GM23338 (cell line): ENCODE data around the gene PIK3R4. TPM values are rescaled to one million over a fixed set of nuclear protein-coding genes. Genes with fewer than 3 reads are reported as not detected.

Experiments
- ATAC-seq: fragments of 200-7000 bp; cut with Tn5 transposase; 3 replicates; pipeline ENCODE4 v1.9.1; 2020
- DNase-seq: peaks from one replicate; pipeline ENCODE4 v3.0.0-alpha.2; 2015; ENCODE audit warnings: low spot score
- H2AFZ ChIP-seq: fragments of 200-600 bp; sonication (generic); 2 replicates; pipeline ENCODE4 v1.8.0; 2016; ENCODE audit warnings: antibody characterized with exemption, mild to moderate bottlenecking, moderate library complexity
- H3F3A ChIP-seq: fragments of 200-600 bp; sonication (generic); replicated peaks from 2 replicates; pipeline ENCODE4 v1.8.0; 2017; ENCODE audit warnings: antibody characterized with exemption, mixed run types, low read depth
- H3K27ac ChIP-seq: fragments of 200-600 bp; sonication (generic); 2 replicates; pipeline ENCODE4 v1.6.1; 2016; ENCODE audit warnings: low read depth
- H3K27me3 ChIP-seq: fragments of 200-600 bp; sonication (generic); 2 replicates; pipeline ENCODE4 v1.8.0; 2016; ENCODE audit warnings: mild to moderate bottlenecking, mixed run types, moderate library complexity; ENCODE audit not compliant: insufficient read depth
- H3K36me3 ChIP-seq: fragments of 200-600 bp; sonication (generic); 2 replicates; pipeline ENCODE4 v1.8.0; 2016; ENCODE audit warnings: mild to moderate bottlenecking; ENCODE audit not compliant: insufficient read depth
- H3K4me1 ChIP-seq: fragments of 200-600 bp; sonication (generic); 2 replicates; pipeline ENCODE4 v1.8.0; 2016; ENCODE audit warnings: mild to moderate bottlenecking, moderate library complexity; ENCODE audit not compliant: insufficient read depth
- H3K4me2 ChIP-seq: fragments of 200-600 bp; sonication (generic); 2 replicates; pipeline ENCODE4 v1.7.1; 2017; ENCODE audit warnings: mixed run types
- H3K4me3 ChIP-seq: fragments of 200-600 bp; sonication (generic); 2 replicates; pipeline ENCODE4 v1.6.1; 2016; ENCODE audit warnings: mixed run types
- H3K79me2 ChIP-seq: fragments of 200-600 bp; sonication (generic); replicated peaks from 2 replicates; pipeline ENCODE4 v1.8.0; 2017; ENCODE audit warnings: mild to moderate bottlenecking; ENCODE audit not compliant: insufficient read depth
- H3K9me2 ChIP-seq: fragments of 200-600 bp; sonication (generic); 2 replicates; pipeline ENCODE4 v1.8.0; 2017; ENCODE audit not compliant: insufficient read depth
- H4K20me1 ChIP-seq: fragments of 200-600 bp; sonication (generic); replicated peaks from 2 replicates; pipeline ENCODE4 v1.8.0; 2017; ENCODE audit warnings: mild to moderate bottlenecking; ENCODE audit not compliant: insufficient read depth
- H3K27ac Mint-ChIP-seq: 2 replicates; pipeline ENCODE4 v1.8.0; 2020; ENCODE audit warnings: inconsistent platforms, mild to moderate bottlenecking, moderate library complexity, mixed read lengths
- H3K27me3 Mint-ChIP-seq: 3 replicates; pipeline ENCODE4 v1.8.0; 2022; ENCODE audit warnings: low read depth, mild to moderate bottlenecking, moderate library complexity, mixed read lengths, inconsistent platforms; ENCODE audit not compliant: insufficient read depth, poor library complexity
- H3K36me3 Mint-ChIP-seq: 3 replicates; pipeline ENCODE4 v1.8.0; 2021; ENCODE audit warnings: low read depth, mild to moderate bottlenecking, inconsistent platforms, moderate library complexity, mixed read lengths
- H3K4me1 Mint-ChIP-seq: 3 replicates; pipeline ENCODE4 v1.8.0; 2020; ENCODE audit warnings: mild to moderate bottlenecking, inconsistent platforms, mixed read lengths
- H3K4me3 Mint-ChIP-seq: 3 replicates; pipeline ENCODE4 v1.8.0; 2021; ENCODE audit warnings: moderate library complexity, mild to moderate bottlenecking, inconsistent platforms, mixed read lengths
- H3K9me3 Mint-ChIP-seq: 3 replicates; pipeline ENCODE4 v1.8.0; 2020; ENCODE audit warnings: moderate library complexity, mild to moderate bottlenecking, inconsistent platforms, mixed read lengths
- CREB1 ChIP-seq: fragments of 250-450 bp; sonication (Bioruptor Pico); IDR thresholded peaks from 2 replicates; pipeline ENCODE4 v1.5.0; 2020; ENCODE audit warnings: low read depth, mild to moderate bottlenecking, moderate library complexity
- EZH2 ChIP-seq: fragments of 200-600 bp; sonication (generic); IDR thresholded peaks from one replicate; pipeline ENCODE4 v1.8.0; 2017; ENCODE audit warnings: antibody characterized with exemption, mild to moderate bottlenecking, low read depth; ENCODE audit not compliant: unreplicated experiment
- EZH2phosphoT487 ChIP-seq: fragments of 200-600 bp; sonication (generic); IDR thresholded peaks from one replicate; pipeline ENCODE4 v1.8.1; 2018; ENCODE audit warnings: antibody characterized with exemption; ENCODE audit not compliant: unreplicated experiment
- JUNB ChIP-seq: IDR thresholded peaks from one replicate; pipeline ENCODE4 v1.6.1; 2016; ENCODE audit warnings: antibody characterized with exemption; ENCODE audit not compliant: unreplicated experiment
- NANOG ChIP-seq: IDR thresholded peaks from 2 replicates; pipeline ENCODE4 v1.6.1; 2016; ENCODE audit warnings: antibody characterized with exemption, borderline replicate concordance
- POLR2AphosphoS5 ChIP-seq: IDR thresholded peaks from 2 replicates; pipeline ENCODE4 v1.6.1; 2016; ENCODE audit warnings: antibody characterized with exemption, low read depth
- STAT1 ChIP-seq: IDR thresholded peaks from one replicate; pipeline ENCODE4 v1.6.1; 2016; ENCODE audit warnings: antibody characterized with exemption; ENCODE audit not compliant: unreplicated experiment
- ZNF114 ChIP-seq: fragments of 250-450 bp; sonication (Bioruptor Pico); IDR thresholded peaks from 2 replicates; pipeline ENCODE4 v1.5.0; 2020; ENCODE audit warnings: mild to moderate bottlenecking, moderate library complexity
- ZNF331 ChIP-seq: fragments of 250-450 bp; sonication (Bioruptor Pico); IDR thresholded peaks from 2 replicates; pipeline ENCODE4 v1.5.0; 2020; ENCODE audit warnings: low read depth, mild to moderate bottlenecking, moderate library complexity
- polyA plus RNA-seq: library from polyadenylated mRNA; unstranded; fragments of >200 nt; fragmentation: Nextera tagmentation; extraction: Ambion mirVana; gene quantifications from 2 replicates; pipeline ENCODE4 v1.2.1, GENCODE V29; 2016
- total RNA-seq: library from RNA; depleted of rRNA; stranded (reverse); fragments of >200 nt; shearing (Covaris generic); gene quantifications from 2 replicates; pipeline ENCODE4 v1.2.3, GENCODE V29; 2014
- TF ChIP-seq, protein P1 (sequence below): IDR thresholded peaks from 2 replicates; pipeline ENCODE4 v1.6.1; 2016; ENCODE audit warnings: antibody characterized with exemption
- TF ChIP-seq, protein P2 (sequence below), 2 experiments: fragments of 200-600 bp in 1 of 2; sonication (generic) in 1 of 2; conservative IDR thresholded peaks; 2 replicates each; pipeline versions ENCODE4 v1.5.1 to v1.6.1; 2016 to 2017; ENCODE audit warnings: antibody characterized with exemption in 2 of 2, low read depth in 2 of 2, mild to moderate bottlenecking in 2 of 2, moderate library complexity in 1 of 2
- TF ChIP-seq, protein P3 (sequence below): fragments of 250-450 bp; sonication (Bioruptor Pico); IDR thresholded peaks from 2 replicates; pipeline ENCODE4 v1.5.0; 2020; ENCODE audit warnings: mild to moderate bottlenecking, moderate library complexity
- TF ChIP-seq, protein P4 (sequence below): IDR thresholded peaks from one replicate; pipeline ENCODE4 v1.6.1; 2018; ENCODE audit warnings: antibody characterized with exemption; ENCODE audit not compliant: unreplicated experiment

The PIK3R4 gene
- total and polyA plus RNA-seq, 2 experiments from 2014 or later: 48.8 to 65.1 TPM

DNA sequence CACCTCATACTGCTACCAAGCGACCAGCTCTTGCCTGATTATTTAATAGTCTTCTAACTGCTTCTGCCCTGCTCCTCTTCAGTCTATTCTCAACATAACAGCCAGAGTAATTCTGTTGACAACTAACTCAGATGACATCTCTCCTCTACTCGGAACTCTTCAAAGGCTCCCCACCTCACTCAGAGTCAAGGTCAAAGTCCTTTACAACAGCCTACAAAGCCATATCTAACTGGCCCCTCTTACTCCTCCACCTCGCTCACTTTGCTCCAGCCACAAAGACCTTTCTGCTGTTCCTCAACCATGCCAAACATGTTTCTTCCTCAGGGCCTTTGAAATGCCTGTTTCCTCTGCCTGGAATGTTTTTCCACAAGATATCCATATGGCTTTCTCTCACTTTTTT is 43.6 kb downstream of the PIK3R4 start:
- DNase-seq: no peak
- Histone ChIP-seq H3K4me1 (no peaks in the 10 kb centered on the region), H3K9me2 (no peaks in the 10 kb centered on the region), H3K4me3 (no peak overlapping the region), H3F3A (no peaks in the 10 kb centered on the region), H3K79me2 (no peaks in the 10 kb centered on the region), H4K20me1 (no peaks in the 10 kb centered on the region), H2AFZ (no peak overlapping the region), H3K27me3 (no peaks in the 10 kb centered on the region), H3K4me2 (no peak overlapping the region), H3K36me3 (peaks cover 3% of the 10 kb centered on the region; the same call in 1 of the 2 replicates), H3K27ac (no peak overlapping the region)
- Mint-ChIP-seq H3K27me3 (no peaks in the 10 kb centered on the region), H3K27ac (no peak overlapping the region), H3K4me3 (no peak overlapping the region), H3K4me1 (no peaks in the 10 kb centered on the region), H3K36me3 (peaks cover 38% of the 10 kb centered on the region), H3K9me3 (no peaks in the 10 kb centered on the region)
- TF ChIP-seq, protein P1, sequence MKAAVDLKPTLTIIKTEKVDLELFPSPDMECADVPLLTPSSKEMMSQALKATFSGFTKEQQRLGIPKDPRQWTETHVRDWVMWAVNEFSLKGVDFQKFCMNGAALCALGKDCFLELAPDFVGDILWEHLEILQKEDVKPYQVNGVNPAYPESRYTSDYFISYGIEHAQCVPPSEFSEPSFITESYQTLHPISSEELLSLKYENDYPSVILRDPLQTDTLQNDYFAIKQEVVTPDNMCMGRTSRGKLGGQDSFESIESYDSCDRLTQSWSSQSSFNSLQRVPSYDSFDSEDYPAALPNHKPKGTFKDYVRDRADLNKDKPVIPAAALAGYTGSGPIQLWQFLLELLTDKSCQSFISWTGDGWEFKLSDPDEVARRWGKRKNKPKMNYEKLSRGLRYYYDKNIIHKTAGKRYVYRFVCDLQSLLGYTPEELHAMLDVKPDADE: no peak
- TF ChIP-seq, protein P2, sequence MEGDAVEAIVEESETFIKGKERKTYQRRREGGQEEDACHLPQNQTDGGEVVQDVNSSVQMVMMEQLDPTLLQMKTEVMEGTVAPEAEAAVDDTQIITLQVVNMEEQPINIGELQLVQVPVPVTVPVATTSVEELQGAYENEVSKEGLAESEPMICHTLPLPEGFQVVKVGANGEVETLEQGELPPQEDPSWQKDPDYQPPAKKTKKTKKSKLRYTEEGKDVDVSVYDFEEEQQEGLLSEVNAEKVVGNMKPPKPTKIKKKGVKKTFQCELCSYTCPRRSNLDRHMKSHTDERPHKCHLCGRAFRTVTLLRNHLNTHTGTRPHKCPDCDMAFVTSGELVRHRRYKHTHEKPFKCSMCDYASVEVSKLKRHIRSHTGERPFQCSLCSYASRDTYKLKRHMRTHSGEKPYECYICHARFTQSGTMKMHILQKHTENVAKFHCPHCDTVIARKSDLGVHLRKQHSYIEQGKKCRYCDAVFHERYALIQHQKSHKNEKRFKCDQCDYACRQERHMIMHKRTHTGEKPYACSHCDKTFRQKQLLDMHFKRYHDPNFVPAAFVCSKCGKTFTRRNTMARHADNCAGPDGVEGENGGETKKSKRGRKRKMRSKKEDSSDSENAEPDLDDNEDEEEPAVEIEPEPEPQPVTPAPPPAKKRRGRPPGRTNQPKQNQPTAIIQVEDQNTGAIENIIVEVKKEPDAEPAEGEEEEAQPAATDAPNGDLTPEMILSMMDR (conservative IDR thresholded peaks at IDR 0.05; ENCODE audit: low read depth in 2 of 2): no peak
- no peak for TF ChIP-seq POLR2AphosphoS5
- TF ChIP-seq EZH2: no peak
- TF ChIP-seq, protein P3, sequence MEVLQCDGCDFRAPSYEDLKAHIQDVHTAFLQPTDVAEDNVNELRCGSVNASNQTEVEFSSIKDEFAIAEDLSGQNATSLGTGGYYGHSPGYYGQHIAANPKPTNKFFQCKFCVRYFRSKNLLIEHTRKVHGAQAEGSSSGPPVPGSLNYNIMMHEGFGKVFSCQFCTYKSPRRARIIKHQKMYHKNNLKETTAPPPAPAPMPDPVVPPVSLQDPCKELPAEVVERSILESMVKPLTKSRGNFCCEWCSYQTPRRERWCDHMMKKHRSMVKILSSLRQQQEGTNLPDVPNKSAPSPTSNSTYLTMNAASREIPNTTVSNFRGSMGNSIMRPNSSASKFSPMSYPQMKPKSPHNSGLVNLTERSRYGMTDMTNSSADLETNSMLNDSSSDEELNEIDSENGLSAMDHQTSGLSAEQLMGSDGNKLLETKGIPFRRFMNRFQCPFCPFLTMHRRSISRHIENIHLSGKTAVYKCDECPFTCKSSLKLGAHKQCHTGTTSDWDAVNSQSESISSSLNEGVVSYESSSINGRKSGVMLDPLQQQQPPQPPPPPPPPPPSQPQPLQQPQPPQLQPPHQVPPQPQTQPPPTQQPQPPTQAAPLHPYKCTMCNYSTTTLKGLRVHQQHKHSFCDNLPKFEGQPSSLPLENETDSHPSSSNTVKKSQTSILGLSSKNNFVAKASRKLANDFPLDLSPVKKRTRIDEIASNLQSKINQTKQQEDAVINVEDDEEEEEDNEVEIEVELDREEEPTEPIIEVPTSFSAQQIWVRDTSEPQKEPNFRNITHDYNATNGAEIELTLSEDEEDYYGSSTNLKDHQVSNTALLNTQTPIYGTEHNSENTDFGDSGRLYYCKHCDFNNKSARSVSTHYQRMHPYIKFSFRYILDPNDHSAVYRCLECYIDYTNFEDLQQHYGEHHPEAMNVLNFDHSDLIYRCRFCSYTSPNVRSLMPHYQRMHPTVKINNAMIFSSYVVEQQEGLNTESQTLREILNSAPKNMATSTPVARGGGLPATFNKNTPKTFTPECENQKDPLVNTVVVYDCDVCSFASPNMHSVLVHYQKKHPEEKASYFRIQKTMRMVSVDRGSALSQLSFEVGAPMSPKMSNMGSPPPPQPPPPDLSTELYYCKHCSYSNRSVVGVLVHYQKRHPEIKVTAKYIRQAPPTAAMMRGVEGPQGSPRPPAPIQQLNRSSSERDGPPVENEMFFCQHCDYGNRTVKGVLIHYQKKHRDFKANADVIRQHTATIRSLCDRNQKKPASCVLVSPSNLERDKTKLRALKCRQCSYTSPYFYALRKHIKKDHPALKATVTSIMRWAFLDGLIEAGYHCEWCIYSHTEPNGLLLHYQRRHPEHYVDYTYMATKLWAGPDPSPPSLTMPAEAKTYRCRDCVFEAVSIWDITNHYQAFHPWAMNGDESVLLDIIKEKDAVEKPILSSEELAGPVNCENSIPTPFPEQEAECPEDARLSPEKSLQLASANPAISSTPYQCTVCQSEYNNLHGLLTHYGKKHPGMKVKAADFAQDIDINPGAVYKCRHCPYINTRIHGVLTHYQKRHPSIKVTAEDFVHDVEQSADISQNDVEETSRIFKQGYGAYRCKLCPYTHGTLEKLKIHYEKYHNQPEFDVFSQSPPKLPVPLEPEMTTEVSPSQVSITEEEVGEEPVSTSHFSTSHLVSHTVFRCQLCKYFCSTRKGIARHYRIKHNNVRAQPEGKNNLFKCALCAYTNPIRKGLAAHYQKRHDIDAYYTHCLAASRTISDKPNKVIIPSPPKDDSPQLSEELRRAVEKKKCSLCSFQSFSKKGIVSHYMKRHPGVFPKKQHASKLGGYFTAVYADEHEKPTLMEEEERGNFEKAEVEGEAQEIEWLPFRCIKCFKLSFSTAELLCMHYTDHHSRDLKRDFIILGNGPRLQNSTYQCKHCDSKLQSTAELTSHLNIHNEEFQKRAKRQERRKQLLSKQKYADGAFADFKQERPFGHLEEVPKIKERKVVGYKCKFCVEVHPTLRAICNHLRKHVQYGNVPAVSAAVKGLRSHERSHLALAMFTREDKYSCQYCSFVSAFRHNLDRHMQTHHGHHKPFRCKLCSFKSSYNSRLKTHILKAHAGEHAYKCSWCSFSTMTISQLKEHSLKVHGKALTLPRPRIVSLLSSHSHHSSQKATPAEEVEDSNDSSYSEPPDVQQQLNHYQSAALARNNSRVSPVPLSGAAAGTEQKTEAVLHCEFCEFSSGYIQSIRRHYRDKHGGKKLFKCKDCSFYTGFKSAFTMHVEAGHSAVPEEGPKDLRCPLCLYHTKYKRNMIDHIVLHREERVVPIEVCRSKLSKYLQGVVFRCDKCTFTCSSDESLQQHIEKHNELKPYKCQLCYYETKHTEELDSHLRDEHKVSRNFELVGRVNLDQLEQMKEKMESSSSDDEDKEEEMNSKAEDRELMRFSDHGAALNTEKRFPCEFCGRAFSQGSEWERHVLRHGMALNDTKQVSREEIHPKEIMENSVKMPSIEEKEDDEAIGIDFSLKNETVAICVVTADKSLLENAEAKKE (CRISPR knock-in tag): no peak
- TF ChIP-seq JUNB: no peak
- TF ChIP-seq, protein P4, sequence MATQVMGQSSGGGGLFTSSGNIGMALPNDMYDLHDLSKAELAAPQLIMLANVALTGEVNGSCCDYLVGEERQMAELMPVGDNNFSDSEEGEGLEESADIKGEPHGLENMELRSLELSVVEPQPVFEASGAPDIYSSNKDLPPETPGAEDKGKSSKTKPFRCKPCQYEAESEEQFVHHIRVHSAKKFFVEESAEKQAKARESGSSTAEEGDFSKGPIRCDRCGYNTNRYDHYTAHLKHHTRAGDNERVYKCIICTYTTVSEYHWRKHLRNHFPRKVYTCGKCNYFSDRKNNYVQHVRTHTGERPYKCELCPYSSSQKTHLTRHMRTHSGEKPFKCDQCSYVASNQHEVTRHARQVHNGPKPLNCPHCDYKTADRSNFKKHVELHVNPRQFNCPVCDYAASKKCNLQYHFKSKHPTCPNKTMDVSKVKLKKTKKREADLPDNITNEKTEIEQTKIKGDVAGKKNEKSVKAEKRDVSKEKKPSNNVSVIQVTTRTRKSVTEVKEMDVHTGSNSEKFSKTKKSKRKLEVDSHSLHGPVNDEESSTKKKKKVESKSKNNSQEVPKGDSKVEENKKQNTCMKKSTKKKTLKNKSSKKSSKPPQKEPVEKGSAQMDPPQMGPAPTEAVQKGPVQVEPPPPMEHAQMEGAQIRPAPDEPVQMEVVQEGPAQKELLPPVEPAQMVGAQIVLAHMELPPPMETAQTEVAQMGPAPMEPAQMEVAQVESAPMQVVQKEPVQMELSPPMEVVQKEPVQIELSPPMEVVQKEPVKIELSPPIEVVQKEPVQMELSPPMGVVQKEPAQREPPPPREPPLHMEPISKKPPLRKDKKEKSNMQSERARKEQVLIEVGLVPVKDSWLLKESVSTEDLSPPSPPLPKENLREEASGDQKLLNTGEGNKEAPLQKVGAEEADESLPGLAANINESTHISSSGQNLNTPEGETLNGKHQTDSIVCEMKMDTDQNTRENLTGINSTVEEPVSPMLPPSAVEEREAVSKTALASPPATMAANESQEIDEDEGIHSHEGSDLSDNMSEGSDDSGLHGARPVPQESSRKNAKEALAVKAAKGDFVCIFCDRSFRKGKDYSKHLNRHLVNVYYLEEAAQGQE: no peak
- TF ChIP-seq NANOG: no peak
- TF ChIP-seq ZNF331 (CRISPR knock-in tag): no peak
- no peak for TF ChIP-seq STAT1
- TF ChIP-seq CREB1 (CRISPR knock-in tag): no peak
- TF ChIP-seq ZNF114 (CRISPR knock-in tag): no peak
- TF ChIP-seq EZH2phosphoT487: no peak
- ATAC-seq: no peak
